ENCODE measurements around the gene TRMT44. TPM values are rescaled to one million over a fixed set of nuclear protein-coding genes. Genes with fewer than 3 reads are reported as not detected.

TRMT44 gene, protein sequence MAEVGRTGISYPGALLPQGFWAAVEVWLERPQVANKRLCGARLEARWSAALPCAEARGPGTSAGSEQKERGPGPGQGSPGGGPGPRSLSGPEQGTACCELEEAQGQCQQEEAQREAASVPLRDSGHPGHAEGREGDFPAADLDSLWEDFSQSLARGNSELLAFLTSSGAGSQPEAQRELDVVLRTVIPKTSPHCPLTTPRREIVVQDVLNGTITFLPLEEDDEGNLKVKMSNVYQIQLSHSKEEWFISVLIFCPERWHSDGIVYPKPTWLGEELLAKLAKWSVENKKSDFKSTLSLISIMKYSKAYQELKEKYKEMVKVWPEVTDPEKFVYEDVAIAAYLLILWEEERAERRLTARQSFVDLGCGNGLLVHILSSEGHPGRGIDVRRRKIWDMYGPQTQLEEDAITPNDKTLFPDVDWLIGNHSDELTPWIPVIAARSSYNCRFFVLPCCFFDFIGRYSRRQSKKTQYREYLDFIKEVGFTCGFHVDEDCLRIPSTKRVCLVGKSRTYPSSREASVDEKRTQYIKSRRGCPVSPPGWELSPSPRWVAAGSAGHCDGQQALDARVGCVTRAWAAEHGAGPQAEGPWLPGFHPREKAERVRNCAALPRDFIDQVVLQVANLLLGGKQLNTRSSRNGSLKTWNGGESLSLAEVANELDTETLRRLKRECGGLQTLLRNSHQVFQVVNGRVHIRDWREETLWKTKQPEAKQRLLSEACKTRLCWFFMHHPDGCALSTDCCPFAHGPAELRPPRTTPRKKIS
- 12.6 and 14.9 TPM in 2 replicates for total RNA-seq (2014; rRNA removed)
- 4.9 TPM for polyA plus RNA-seq (2012)

DNA sequence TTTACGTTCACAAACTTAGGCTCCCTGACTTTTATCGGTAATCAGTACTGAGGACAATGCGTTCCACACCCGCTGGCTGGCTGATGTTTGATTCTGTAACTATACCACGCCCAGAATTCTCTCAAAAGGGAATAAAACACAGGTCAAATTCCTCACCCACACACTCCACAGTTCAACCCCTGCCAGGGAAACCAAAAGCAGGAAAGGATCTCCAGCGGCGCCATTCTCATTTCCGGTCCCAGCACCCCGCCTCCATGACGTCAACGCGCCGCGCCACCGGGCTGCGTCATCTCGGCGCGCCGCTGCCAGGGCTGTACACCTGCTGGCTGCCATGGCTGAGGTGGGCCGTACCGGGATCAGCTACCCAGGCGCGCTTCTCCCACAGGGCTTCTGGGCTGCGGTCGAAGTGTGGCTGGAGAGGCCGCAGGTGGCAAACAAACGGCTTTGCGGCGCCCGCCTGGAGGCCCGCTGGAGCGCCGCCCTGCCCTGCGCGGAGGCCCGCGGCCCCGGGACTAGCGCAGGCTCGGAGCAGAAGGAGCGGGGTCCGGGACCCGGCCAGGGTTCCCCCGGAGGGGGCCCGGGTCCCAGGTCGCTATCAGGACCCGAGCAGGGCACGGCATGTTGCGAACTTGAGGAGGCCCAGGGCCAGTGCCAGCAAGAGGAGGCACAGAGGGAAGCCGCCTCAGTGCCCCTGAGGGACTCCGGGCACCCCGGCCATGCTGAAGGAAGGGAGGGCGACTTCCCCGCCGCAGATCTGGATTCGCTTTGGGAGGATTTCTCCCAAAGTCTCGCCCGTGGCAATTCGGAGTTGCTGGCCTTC is at the start of gene TRMT44, which contains the start of gene ACOX3:
TRMT44 (plus strand) TSS at position 286 of the 820 bp plus-strand sequence; CDS start at position 332, 46 bp downstream.
ACOX3 (minus strand) TSS at position 232 of the 820 bp plus-strand sequence. CDS start 24,202 bp downstream, outside the sequence.
- DNase-seq (ENCODE audit: low read depth): peak; percentile 88

DNA sequence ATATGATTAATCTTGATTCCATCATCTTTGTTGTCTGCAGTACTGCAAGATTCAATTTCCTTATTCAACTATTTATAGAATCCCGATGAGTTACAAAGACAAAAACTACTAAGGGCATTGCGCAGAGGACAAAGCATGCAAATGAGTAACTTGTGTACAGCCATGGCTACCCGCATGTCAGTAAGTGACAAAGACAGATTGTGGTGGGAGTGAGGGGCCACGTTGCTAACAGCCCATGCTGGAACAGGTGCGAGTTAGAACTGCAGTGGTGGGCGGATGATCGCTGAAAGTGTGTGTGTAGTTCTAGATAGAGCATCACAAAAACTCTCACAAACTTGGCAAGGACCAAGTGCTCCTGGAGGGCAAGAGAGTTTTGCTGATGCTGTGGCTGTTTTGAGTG is 49.5 kb upstream of the TRMT44 start:
- DNase-seq (ENCODE audit: low read depth): peak; percentile 53

DNA sequence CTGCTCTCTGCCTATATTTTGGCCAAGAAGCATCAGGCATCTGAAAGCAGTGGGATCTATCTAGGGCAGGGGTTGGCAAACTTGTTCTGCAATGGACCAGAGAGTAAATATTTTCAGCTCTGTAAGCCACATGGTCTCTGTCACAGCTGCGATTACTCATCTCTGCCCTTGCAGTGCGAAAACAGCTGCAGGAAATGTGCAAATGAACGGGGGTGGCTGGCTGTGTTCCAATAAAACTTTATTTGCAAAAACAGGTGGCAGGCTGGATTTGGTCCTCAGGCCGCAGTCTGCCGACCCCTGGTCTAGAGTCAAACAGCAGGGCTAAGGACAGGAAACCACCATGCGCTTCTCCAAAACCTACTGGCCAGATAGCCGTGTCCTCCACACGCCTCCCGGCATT is 48.6 kb upstream of the TRMT44 start:
- peak; percentile 99 for DNase-seq (ENCODE audit: low read depth)

DNA sequence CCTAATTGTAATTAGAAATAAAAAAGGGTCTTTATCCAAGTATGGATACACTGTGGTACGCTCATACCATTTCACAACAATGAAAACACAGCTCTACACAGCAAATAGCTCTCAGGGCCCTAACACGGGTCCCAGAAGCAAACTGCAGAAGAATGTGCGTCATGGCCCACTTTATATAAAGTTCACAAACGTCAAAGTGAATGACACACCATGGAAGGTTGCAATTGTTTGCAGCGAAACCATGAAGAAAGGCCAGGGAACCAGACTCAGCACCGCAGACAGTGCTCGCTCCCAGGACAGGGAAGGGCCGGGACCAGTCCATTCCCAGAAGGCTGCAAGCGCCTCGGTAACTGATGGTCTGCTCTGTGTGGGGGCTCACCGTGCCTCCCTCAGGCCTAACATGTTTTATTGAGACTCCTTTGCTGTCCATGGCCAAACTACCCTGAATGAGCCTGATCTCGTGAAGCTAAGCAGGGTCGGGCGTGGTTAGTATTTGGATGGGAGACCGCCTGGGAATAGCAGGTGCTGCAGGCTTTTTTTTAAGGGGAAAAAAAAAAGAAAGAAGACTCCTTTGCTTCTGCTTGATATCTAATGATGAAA is 47.9 kb upstream of the TRMT44 start:
- peak; percentile 42 for DNase-seq (ENCODE audit: low read depth)

DNA sequence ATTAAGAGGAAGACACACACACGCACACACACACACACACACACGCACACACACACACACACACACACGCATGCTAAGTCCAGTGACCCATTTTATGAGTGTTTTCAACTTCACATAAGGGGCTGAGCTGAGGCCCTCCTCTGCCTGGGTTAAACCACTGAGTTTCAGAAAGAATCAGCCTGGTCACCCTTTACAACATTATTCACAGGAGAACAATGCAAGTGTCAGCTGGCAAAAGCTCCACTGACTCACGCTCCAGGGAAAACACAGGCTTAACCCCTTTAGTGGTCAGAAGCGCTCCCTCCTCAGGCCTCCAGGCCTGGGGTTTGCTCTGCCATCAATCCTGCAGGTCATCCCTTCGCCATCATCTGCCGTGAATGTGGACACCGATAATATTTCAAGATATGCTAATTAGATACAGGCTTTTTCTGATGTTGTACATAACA is 47.0 kb upstream of the TRMT44 start:
- DNase-seq (ENCODE audit: low read depth): peak; percentile 100

DNA sequence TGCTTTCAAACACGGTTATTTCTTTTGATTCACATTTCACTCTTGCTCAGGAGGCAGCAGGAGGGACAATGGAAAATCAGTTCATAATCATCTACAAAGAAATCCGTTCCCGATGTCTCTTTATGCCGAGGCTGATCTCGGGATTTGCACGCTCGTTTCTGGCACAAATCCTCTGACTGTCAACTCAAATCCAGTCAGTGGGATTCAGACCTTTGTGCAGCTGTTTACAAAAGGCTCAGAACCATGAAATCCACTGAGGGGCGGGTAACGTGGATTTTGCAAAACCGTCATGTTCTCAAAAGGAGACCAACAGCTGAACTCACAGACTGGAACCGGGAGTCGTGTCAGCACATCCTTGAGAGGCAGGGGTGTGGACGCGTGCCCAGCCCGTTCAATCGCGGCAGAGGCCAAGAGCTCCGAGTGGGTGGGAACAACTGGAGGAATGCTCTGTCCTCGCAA is 46.5 kb upstream of the TRMT44 start:
- peak; percentile 99 for DNase-seq (ENCODE audit: low read depth)

DNA sequence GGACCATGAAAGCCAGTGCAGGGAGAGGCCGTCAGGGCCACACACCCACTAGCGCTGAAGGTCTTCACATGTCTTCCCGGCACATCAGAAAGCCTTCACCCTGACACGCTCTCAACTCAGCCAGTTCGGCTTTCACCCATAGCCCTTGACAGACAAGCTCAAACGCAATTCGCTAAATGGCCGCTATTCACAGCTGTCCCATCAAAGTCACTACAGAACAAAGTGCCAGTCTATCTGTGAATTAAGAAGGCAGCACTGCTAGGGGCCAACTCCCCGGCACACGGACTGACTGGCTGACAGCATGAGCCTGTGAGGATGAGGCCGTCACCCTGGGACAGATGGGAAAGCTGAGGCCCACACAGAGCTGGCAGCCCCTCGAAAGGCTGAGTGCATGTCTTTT is 45.8 kb upstream of the TRMT44 start:
- DNase-seq (ENCODE audit: low read depth): no peak

DNA sequence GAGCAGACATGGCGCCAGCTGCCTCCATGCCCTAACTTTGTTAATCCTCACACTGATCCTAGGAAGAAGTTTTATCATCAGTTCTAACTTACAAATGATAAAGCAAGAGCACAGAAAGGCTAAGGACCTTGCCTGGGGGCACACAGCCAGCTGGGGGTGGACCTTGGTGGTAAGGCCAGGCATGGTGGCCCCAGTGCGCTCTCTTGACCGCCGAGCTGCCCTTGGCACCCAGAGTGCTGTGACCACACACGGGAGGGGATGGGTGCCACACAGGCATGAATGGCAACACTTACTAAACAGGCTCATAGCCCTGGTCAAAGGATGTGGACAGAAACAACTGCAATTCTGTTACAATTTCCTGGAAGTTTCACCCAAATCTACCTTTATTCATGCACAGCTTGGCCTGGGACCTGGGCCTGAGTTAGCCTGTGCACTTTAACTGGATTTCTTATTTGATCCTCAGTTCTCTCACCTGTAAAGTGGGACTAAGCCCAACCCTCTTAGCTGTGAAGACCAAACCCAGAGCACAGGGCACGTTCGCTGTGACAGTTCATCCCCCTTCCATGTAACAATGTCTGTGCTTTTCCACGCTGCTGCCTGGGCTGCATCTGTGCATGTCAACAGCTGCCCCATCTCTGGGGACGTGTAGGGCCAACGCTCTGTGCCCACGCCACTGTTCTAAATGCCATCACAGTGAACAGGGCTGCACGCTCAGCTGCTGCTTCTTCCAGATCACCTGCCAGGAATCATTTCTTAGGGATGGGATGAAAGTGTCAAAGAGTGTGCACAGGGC is 44.9 kb upstream of the TRMT44 start:
- DNase-seq (ENCODE audit: low read depth): no peak

DNA sequence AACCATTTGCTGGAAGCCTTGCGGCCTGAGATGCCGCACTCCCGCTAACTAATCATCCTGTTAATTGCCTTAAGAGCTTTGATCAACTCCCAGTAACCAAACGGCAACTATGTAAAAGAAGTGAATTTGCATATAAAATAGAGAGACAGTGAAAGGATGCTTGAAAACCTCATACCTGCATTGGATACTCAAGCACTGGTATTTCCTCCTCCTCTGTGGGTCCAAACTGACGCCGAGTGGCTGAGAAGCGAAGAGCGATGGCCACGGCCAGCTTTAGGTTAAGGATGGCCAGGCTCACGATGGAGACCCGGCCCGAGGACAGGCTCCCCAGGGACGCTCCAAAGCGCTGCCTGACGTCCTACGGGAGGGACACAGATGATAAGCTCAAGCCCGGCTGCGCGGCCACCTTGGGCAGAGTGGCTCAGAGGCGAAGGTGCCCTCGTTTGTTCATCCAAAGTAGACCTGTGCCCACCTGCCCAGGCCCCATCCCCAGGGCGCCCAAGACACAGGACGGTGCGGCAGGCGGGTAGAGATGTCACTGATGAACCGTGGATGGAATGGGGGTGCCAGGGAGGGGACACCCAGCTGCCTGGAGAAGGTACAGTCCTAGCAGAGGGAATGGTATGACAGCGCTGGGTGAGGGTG is 43.7 kb upstream of the TRMT44 start:
- no peak for DNase-seq (ENCODE audit: low read depth)

DNA sequence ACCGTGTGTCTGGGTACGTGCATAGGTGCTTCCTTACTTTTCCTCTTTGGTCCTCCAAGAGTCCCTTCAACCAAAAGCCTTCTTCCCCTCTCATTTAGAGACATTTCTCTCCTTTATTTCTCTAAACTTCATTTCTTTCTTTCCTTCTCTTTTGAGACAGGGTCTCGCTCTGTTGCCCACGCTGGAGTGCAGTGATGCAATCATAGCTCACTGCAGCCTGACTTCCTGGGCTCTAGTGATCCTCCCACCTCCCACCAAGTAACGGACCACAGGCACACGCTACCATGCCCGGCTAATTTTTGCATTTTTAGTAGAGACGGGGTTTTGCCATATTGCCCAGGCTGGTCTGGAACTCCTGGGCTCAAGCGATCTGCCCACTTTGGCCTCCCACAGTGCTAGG is 42.2 kb upstream of the TRMT44 start:
- DNase-seq (ENCODE audit: low read depth): no peak

DNA sequence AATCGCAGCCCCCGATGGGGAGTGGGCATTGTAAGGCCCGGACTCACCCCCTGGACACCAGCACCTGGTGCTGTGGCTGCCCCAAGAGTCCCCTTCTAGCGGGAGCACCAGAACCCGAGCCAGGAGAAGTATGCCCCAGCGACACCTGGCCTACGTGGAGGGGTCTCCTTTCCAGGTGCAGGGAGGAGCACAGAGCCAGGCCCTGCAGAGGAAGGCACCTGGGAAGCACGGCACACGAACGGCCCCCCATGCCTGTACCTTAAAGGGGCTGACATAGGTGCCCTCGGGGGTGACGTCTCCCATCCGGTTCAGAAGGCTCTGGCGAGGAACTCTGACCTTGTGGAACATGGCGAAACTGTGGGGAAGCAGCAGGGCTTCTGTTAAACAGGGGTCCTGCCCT is 41.3 kb upstream of the TRMT44 start:
- DNase-seq (ENCODE audit: low read depth): no peak

DNA sequence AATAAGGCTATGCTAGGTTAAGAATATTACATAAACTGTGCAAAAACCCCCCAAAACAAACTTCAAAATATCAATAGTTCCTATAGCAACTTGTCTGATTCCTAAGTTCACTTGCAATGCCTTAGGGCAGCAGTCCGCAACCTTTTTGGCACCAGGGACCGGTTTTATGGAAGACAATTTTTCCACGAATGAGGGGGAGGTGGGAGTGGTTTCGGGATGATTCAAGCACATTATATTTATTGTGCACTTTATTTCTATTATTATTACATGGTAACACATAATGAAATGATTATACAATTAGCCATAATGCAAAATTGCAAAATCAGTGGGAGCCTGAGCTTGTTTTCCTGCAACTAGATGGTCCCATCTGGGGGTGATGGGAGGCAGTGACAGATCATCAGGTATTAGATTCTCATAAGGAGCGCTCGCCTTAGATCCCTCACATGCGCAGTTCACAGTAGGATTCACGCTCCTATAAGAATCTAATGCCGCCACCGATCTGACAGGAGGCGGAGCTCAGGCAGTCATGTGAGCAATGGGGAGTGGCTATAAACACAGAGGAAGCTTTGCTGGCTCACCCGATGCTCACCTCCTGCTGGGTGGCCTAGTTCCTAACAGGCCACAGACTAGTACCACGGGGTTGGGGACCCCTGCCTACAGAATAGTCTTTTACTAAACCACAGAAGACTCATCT is 39.8 kb upstream of the TRMT44 start:
- DNase-seq (ENCODE audit: low read depth): no peak

DNA sequence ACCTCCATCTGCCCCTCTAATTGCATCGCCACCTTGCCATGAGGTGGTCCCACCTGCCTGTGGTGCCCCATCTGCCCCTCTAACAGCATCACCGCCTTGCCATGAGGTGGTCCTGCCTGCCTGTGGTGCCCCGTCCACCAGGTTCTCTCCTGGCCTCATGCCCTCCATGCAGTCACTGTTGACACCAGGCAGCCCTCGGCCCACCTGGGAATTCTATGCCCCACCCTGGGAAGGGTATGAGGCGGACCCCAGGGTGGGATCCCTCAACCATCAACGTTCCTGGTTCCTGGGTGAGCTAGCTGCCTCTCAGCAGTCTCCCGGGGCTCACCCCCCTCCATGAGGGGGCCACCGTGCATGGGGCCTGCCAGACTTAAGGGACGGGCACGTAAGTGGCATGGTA is 38.9 kb upstream of the TRMT44 start:
- DNase-seq (ENCODE audit: low read depth): no peak

DNA sequence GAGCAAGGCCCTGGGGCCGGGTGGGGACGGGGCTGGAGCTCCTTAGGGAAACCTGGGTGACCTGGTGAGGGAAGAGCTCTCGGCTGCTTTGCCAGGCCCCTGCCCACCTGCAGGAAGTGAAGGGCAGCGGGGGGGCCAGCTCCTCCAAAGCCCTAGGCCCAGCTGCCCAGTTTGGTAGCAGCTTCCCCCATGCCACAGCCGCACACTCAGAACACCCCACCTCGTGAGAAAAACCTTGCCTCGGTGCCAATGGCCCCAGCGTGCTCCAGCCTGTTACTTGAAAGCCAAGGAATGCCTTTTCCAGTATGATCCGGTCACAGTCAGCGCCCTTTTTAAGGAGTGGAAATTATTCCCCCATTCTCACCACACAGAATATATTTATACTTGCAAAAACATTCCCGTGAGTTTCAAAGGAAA is 38.4 kb upstream of the TRMT44 start:
- DNase-seq (ENCODE audit: low read depth): no peak

DNA sequence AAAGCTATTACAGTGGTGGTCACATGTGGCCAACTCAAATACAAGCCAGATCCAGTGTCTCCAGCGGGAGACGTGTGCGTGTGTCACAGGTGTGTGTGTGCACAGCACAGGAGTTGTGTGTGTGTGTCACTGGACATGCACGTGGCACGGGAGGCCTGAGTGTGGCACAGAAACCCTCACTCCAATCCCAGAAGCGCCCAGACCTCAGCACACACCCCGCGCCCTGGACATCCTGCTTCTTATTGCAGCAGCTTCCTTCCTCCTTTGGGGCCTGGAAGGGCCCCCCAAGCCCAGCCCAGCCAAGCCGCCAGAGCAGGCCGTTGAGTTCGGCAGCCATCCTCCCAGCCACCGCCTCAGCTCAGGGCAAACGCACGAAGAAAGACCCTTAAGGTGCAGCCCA is 37.9 kb upstream of the TRMT44 start:
- DNase-seq (ENCODE audit: low read depth): no peak

DNA sequence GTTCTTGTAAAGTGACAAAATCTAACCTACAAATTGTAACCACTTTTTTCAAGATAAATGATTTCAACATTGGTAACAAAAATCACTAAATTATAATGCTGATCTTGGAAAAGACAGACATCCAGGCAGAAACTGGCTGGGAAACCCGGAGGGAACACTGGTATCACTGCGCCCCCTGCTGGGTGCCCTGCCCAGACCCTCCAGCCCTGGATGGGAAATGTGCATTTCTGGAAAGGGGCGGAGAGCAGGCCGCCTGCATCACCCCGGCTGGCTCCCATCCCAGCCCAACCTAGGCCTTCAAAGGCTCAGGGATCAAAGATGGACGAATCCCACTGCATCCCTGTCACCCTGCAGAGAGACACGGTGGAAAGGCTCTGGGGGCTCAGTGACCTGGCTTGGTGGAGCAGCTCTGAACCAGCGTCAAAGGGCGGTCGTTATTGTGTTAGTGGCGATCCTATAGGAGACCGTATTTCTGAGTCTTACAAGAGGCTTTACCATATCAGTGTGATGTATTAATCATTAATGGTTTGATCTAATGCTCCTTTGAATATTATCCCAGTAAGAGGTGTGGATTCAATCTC is 37.3 kb upstream of the TRMT44 start:
- peak; percentile 76 for DNase-seq (ENCODE audit: low read depth)

DNA sequence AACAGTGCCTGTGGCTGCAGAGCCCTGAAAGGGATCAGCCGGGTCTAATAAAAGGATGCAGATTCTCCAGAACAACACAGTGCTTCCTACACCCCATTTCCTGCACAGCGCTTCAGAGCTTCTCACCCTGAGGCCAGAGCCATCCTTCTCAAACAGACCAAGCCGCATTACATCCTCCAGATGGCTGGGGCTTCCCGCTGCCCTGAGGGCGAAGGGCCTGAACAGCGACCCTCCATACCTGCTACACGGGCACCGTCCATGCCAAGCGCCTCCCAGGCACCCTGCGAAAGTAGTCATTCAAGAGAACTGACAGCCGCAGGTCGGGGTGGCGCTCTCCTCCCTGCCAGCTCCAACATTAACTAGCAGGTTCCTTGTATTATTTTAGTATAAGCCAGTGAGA is 36.6 kb upstream of the TRMT44 start:
- no peak for DNase-seq (ENCODE audit: low read depth)

DNA sequence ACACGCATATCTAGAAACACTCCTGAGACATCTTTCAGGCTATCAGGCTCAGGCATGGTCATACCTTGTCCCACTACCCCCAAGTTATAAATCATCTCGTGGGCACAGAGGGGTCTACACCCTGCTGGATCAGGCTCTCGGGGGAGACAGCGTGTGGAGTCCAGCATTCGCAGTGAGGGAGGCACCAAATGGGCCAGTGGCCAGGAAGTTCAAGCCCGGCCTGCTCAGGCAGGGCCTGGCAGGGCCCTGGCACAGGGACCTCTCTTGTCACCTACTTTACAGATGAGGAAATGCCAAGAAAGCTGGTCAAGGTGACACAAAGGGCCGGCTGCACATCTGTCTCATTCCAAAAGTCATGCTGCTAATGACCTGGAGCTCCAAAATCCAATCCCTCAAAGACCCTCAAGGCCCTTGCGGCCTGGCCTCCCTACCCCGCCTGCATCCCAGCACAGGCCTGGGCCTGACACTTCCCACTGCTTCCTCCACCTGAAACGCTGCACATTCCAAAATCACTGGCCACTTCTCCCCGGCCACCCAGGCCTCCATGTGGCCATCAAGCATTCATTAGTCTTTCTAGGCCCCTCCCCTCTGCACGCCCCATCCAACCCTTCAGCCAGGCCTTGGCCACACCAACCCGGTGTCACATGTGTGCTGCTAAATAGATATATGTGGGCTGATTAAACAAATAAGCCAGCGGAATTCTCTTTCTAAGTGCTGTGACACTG is 35.6 kb upstream of the TRMT44 start:
- no peak for DNase-seq (ENCODE audit: low read depth)
